H1 (cell line): ENCODE measurements around the gene ARID1B. TPM values are rescaled to one million over a fixed set of nuclear protein-coding genes. Genes with fewer than 3 reads are reported as not detected.

Experiments used
- CTCF ChIA-PET: fragments of 300-600 bp; sonication (Branson Sonifier 250); formaldehyde crosslinking; loops from one replicate; lab custom pipeline; 2021; ENCODE audit not compliant: partially characterized antibody; lab: Charles Lee
- POLR2A ChIA-PET: fragments of 300-600 bp; sonication (Branson Sonifier 250); formaldehyde crosslinking; loops from one replicate; lab custom pipeline; 2021; ENCODE audit warnings: inconsistent platforms; ENCODE audit not compliant: partially characterized antibody; lab: Charles Lee
- DNase-seq, 2 experiments: peaks; one replicate each; pipeline versions ENCODE4 v3.0.0 to v3.0.0-alpha.2; 2010 to 2022; ENCODE audit warnings: low spot score in 2 of 2, low read depth in 1 of 2, mixed read lengths in 1 of 2
- FAIRE-seq: peaks from 2 replicates; lab custom pipeline; 2011; peaks lifted over from hg19 to GRCh38; lab: Jason Lieb, UNC
- H2AFZ ChIP-seq: 2 replicates; pipeline ENCODE4 v1.8.1; 2012; ENCODE audit warnings: low read length, inconsistent platforms
- H2AK5ac ChIP-seq: 2 replicates; pipeline ENCODE4 v1.6.1; 2013; ENCODE audit warnings: low read depth, low read length
- H2BK120ac ChIP-seq: replicated peaks from 2 replicates; pipeline ENCODE3; 2013; ENCODE audit warnings: low read depth, low read length, inconsistent platforms
- H2BK12ac ChIP-seq: 2 replicates; pipeline ENCODE4 v1.6.1; 2013; ENCODE audit warnings: low read depth, low read length
- H2BK15ac ChIP-seq: 2 replicates; pipeline ENCODE4 v1.6.1; 2013; ENCODE audit warnings: low read length
- H2BK20ac ChIP-seq: 2 replicates; pipeline ENCODE4 v1.6.1; 2013; ENCODE audit warnings: low read length
- H2BK5ac ChIP-seq: 2 replicates; pipeline ENCODE4 v1.6.1; 2013; ENCODE audit warnings: low read depth, low read length
- H3K14ac ChIP-seq: 2 replicates; pipeline ENCODE4 v1.6.1; 2013; ENCODE audit warnings: inconsistent platforms; ENCODE audit not compliant: insufficient read length
- H3K18ac ChIP-seq: 2 replicates; pipeline ENCODE4 v1.6.1; 2013; ENCODE audit warnings: low read length; ENCODE audit errors: extremely low read depth
- H3K23ac ChIP-seq: 2 replicates; pipeline ENCODE4 v1.6.1; 2013; ENCODE audit warnings: inconsistent platforms; ENCODE audit not compliant: insufficient read length
- H3K23me2 ChIP-seq: 2 replicates; pipeline ENCODE4 v1.6.1; 2013; ENCODE audit warnings: low read depth, low read length
- H3K27ac ChIP-seq: 2 replicates; pipeline ENCODE4 v1.6.1; 2011; ENCODE audit warnings: low read depth, low read length, inconsistent platforms
- H3K27me3 ChIP-seq, 4 experiments: replicated peaks in 1 of 4; 1 replicate in 1 of 4; 2 replicates in 3 of 4; pipeline versions ENCODE4 v1.6.1 to v1.8.1; 2011 to 2013; ENCODE audit warnings: low read length in 3 of 4, mild to moderate bottlenecking in 3 of 4, inconsistent platforms in 2 of 4, mixed read lengths in 2 of 4, moderate library complexity in 1 of 4; ENCODE audit not compliant: control insufficient read depth in 3 of 4, insufficient read depth in 3 of 4; ENCODE audit errors: extremely low read depth in 1 of 4
- H3K36me3 ChIP-seq, 4 experiments: 2 replicates each; pipeline versions ENCODE4 v1.6.1 to v1.8.1; 2011 to 2013; ENCODE audit warnings: mild to moderate bottlenecking in 4 of 4, low read length in 3 of 4, moderate library complexity in 2 of 4, control low read depth in 1 of 4, inconsistent platforms in 1 of 4; ENCODE audit not compliant: insufficient read depth in 4 of 4, control insufficient read depth in 2 of 4
- H3K4ac ChIP-seq: replicated peaks from 2 replicates; pipeline ENCODE3; 2013; ENCODE audit warnings: low read length, low read depth, mixed read lengths, inconsistent platforms; ENCODE audit not compliant: insufficient read length
- H3K4me1 ChIP-seq, 4 experiments: replicated peaks in 1 of 4; 1 replicate in 1 of 4; 2 replicates in 3 of 4; pipeline versions ENCODE4 v1.6.1 to v1.8.1; 2011 to 2013; ENCODE audit warnings: low read length in 3 of 4, inconsistent platforms in 2 of 4, mixed read lengths in 1 of 4; ENCODE audit not compliant: insufficient read depth in 4 of 4, control insufficient read depth in 3 of 4
- H3K4me2 ChIP-seq, 2 experiments: 2 replicates each; pipeline versions ENCODE4 v1.6.1 to v1.8.1; 2011 to 2013; ENCODE audit warnings: low read depth in 2 of 2, low read length in 2 of 2, control low read depth in 1 of 2, inconsistent platforms in 1 of 2, mild to moderate bottlenecking in 1 of 2; ENCODE audit not compliant: insufficient read depth in 1 of 2
- H3K4me3 ChIP-seq, 4 experiments: fragments of 200-600, 300-600 bp in 1 of 4; sonication (generic), shearing (Covaris generic), sonication (Bioruptor Twin) in 1 of 4; 2 replicates each; pipeline versions ENCODE4 v1.5.1 to v1.8.1; 2011 to 2016; ENCODE audit warnings: low read length in 4 of 4, low read depth in 3 of 4, control low read depth in 2 of 4, inconsistent platforms in 2 of 4, mild to moderate bottlenecking in 2 of 4, mixed read lengths in 1 of 4, moderate library complexity in 1 of 4; ENCODE audit not compliant: insufficient read depth in 2 of 4; ENCODE audit errors: extremely low read depth in 1 of 4
- H3K56ac ChIP-seq: replicated peaks from 2 replicates; pipeline ENCODE3; 2013; ENCODE audit warnings: low read depth, mild to moderate bottlenecking, mixed read lengths, low read length, inconsistent platforms; ENCODE audit not compliant: insufficient read length
- H3K79me1 ChIP-seq: 2 replicates; pipeline ENCODE4 v1.6.1; 2013; ENCODE audit warnings: low read depth, low read length, control low read depth
- H3K79me2 ChIP-seq, 2 experiments: 2 replicates each; pipeline versions ENCODE4 v1.6.1 to v1.8.1; 2012 to 2013; ENCODE audit warnings: low read length in 2 of 2, mild to moderate bottlenecking in 2 of 2, inconsistent platforms in 1 of 2; ENCODE audit not compliant: insufficient read depth in 2 of 2, control insufficient read depth in 1 of 2
- H3K9ac ChIP-seq, 4 experiments: replicated peaks in 1 of 4; 1 replicate in 1 of 4; 2 replicates in 3 of 4; pipeline versions ENCODE4 v1.6.1 to v1.8.1; 2011 to 2013; ENCODE audit warnings: low read depth in 3 of 4, low read length in 3 of 4, control low read depth in 2 of 4, mild to moderate bottlenecking in 2 of 4, moderate library complexity in 2 of 4, inconsistent platforms in 1 of 4; ENCODE audit errors: extremely low read depth in 1 of 4
- H3K9me3 ChIP-seq, 2 experiments: 2 replicates each; pipeline versions ENCODE4 v1.6.1 to v1.8.1; 2012 to 2013; ENCODE audit warnings: mild to moderate bottlenecking in 2 of 2, moderate library complexity in 2 of 2, control low read depth in 1 of 2, inconsistent platforms in 1 of 2, low read depth in 1 of 2, low read length in 1 of 2, mixed read lengths in 1 of 2; ENCODE audit not compliant: insufficient read depth in 2 of 2
- H4K20me1 ChIP-seq, 2 experiments: replicated peaks in 1 of 2; 2 replicates each; pipeline versions ENCODE3 to v1.8.1; 2011 to 2013; ENCODE audit warnings: inconsistent platforms in 2 of 2, low read length in 2 of 2, mild to moderate bottlenecking in 1 of 2; ENCODE audit not compliant: insufficient read depth in 2 of 2, control insufficient read depth in 1 of 2
- H4K5ac ChIP-seq: 2 replicates; pipeline ENCODE4 v1.6.1; 2013; ENCODE audit warnings: low read length, low read depth, mixed read lengths, inconsistent platforms; ENCODE audit not compliant: insufficient read length
- H4K8ac ChIP-seq: 2 replicates; pipeline ENCODE4 v1.8.0; 2013; ENCODE audit warnings: mild to moderate bottlenecking, moderate library complexity, low read length, inconsistent platforms; ENCODE audit not compliant: insufficient read depth; ENCODE audit errors: extremely low read depth
- H4K91ac ChIP-seq: replicated peaks from 2 replicates; pipeline ENCODE3; 2013; ENCODE audit warnings: low read length, mixed read lengths, inconsistent platforms; ENCODE audit not compliant: insufficient read length
- FOSL1 ChIP-seq: IDR thresholded peaks from 2 replicates; pipeline ENCODE4 v1.6.1; 2011; ENCODE audit warnings: mild to moderate bottlenecking, low read depth, low read length, moderate library complexity; ENCODE audit not compliant: insufficient read depth
- HDAC2 ChIP-seq, 2 experiments: fragments of 300-600 bp in 1 of 2; sonication (generic) in 1 of 2; IDR thresholded peaks; 2 replicates each; pipeline ENCODE4 v1.6.1; 2011 to 2012; ENCODE audit warnings: low read depth in 2 of 2, low read length in 2 of 2, mild to moderate bottlenecking in 2 of 2, moderate library complexity in 2 of 2, borderline replicate concordance in 1 of 2, inconsistent platforms in 1 of 2
- HDAC6 ChIP-seq: IDR thresholded peaks from one replicate; pipeline ENCODE4 v1.7.1; 2012; ENCODE audit warnings: low read depth, mild to moderate bottlenecking, inconsistent platforms, low read length, moderate library complexity
- JUND ChIP-seq: IDR thresholded peaks from 2 replicates; pipeline ENCODE4 v1.6.1; 2011; ENCODE audit warnings: mild to moderate bottlenecking, improper control_type of control experiment, low read length
- KDM4A ChIP-seq: IDR thresholded peaks from one replicate; pipeline ENCODE4 v1.7.1; 2012; ENCODE audit warnings: low read depth, mild to moderate bottlenecking, moderate library complexity, low read length, inconsistent platforms; ENCODE audit not compliant: severe bottlenecking
- KDM5A ChIP-seq: fragments of 200-600 bp; IDR thresholded peaks from 2 replicates; pipeline ENCODE4 v1.7.1; 2012; ENCODE audit warnings: mild to moderate bottlenecking, low read length, inconsistent platforms, mixed read lengths
- POLR2AphosphoS5 ChIP-seq: IDR thresholded peaks from 2 replicates; pipeline ENCODE4 v1.6.1; 2011; ENCODE audit warnings: low read depth, low read length
- SP1 ChIP-seq: IDR thresholded peaks from 2 replicates; pipeline ENCODE4 v1.6.1; 2011; ENCODE audit warnings: low read depth, low read length
- TAF1 ChIP-seq: IDR thresholded peaks from 2 replicates; pipeline ENCODE4 v1.6.1; 2011; ENCODE audit warnings: mild to moderate bottlenecking, low read depth, low read length
- TEAD4 ChIP-seq: IDR thresholded peaks from 2 replicates; pipeline ENCODE4 v1.6.1; 2012; ENCODE audit warnings: low read depth, low read length, inconsistent platforms, mixed read lengths
- ZNF274 ChIP-seq: IDR thresholded peaks from 2 replicates; pipeline ENCODE4 v1.7.0; 2012; ENCODE audit warnings: low read length, borderline replicate concordance; ENCODE audit errors: extremely low read depth
- WGBS, 2 experiments: shearing (Covaris generic) in 1 of 2; methylation state at CpG; one replicate each; pipeline versions ENCODE4 v1.1.6 to v1.1.7; 2013 to 2015; ENCODE audit warnings: low lambda C conversion rate in 2 of 2, mixed read lengths in 2 of 2, inconsistent platforms in 1 of 2, low coverage in 1 of 2, missing lambda C conversion rate in 1 of 2; ENCODE audit not compliant: insufficient replicate concordance in 2 of 2, insufficient coverage in 1 of 2, insufficient read length in 1 of 2; ENCODE audit errors: extremely low coverage in 1 of 2, missing lambda C conversion rate in 1 of 2; 5-methylcytosine and 5-hydroxymethylcytosine counted together
- polyA plus RNA-seq, 7 experiments: library from polyadenylated mRNA; depleted of rRNA in 3 of 7; stranded (reverse) in 5 of 7; unstranded in 2 of 7; fragments of >200 nt in 5 of 7; fragments of 200-250 nt in 2 of 7; gene quantifications; 1 replicate in 5 of 7; 2 replicates in 1 of 7; 4 replicates in 1 of 7; pipeline versions ENCODE4 v1.2.1 to v1.2.3, GENCODE V29; 2011 to 2013; ENCODE audit warnings: missing spikeins in 2 of 7, mixed read lengths in 2 of 7
- total RNA-seq: library from RNA; stranded (reverse); fragmentation: NEBNext Ultra II Directional; extraction: Animal tissue kit (Norgen Biotek cat#: 25700); gene quantifications from 2 replicates; pipeline ENCODE4 v1.2.1, GENCODE V29; 2021

Gene ARID1B
- total and polyA plus RNA-seq, 2 of the 8 experiments (the other 6 are each of a cell fraction or from before 2014, with no cell fraction given) = 24.3 to 70.3 TPM

DNA sequence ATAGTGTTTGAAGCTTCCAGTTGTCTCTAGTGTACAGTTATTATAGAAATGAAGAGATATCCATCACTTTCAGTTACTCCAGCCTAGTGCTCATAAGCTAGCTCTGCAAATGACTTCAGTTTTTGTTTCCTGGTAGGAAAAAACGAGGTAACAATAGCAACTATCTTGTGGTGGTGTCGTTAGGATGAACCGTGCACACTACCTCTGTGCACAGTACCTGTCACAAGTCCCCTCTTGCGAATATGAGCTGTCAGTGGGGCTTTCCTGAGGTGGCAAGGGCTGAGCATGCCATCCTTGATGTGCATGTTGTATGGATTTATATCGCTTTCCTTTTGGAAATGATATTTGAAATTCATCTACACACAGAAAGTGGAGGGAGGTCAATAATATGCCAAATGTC, 151.8 kb downstream of the ARID1B start:
- no peak overlapping the region for H3K27ac ChIP-seq
- no peak overlapping the region for H4K8ac ChIP-seq
- no peak overlapping the region for H4K5ac ChIP-seq
- CTCF ChIA-PET = interaction anchor here (2.1 kb wide), 1 partner anchor 13 kb away, joined by 5 read pairs; no protein-coding TSS in a partner anchor
- H3K23me2 ChIP-seq = no peaks in the 10 kb centered on the region
- no peak for TF ChIP-seq TEAD4
- no peak for TF ChIP-seq SP1
- no peak for TF ChIP-seq TAF1
- no peak for TF ChIP-seq HDAC6
- TF ChIP-seq FOSL1 = no peak
- no peak for TF ChIP-seq POLR2AphosphoS5
- no peak for TF ChIP-seq ZNF274
- no peak for TF ChIP-seq HDAC2 (IDR thresholded peaks at IDR 0.05; ENCODE audit: borderline replicate concordance in 1 of 2, low read depth in 2 of 2, low read length in 2 of 2)
- no peak for TF ChIP-seq KDM4A
- TF ChIP-seq KDM5A = no peak
- TF ChIP-seq JUND = no peak
- H3K14ac ChIP-seq = no peak overlapping the region
- H2BK20ac ChIP-seq = no peak overlapping the region
- H3K9me3 ChIP-seq = no peaks in the 10 kb centered on the region
- H3K23ac ChIP-seq = no peak overlapping the region
- H3K36me3 ChIP-seq = no peaks in the 10 kb centered on the region
- H2BK120ac ChIP-seq = no peak overlapping the region
- H3K4me1 ChIP-seq = peaks cover 6 to 18% (median 13%) of the 10 kb centered on the region in 4 experiments; a peak in 5 of 7 replicates
- peaks cover 3% of the 10 kb centered on the region; the same call in 1 of the 2 replicates for H3K79me1 ChIP-seq
- no peak overlapping the region for H2BK12ac ChIP-seq
- no peak overlapping the region for H2BK5ac ChIP-seq
- no peak overlapping the region for H3K9ac ChIP-seq
- no peaks in the 10 kb centered on the region for H3K27me3 ChIP-seq
- H3K79me2 ChIP-seq = peaks cover 0 to 89% of the 10 kb centered on the region in 2 experiments; a peak in 3 of 4 replicates
- no peak overlapping the region for H3K4me2 ChIP-seq
- H3K56ac ChIP-seq = no peak overlapping the region
- POLR2A ChIA-PET = no interaction called here
- H2AK5ac ChIP-seq = 0 out of 2 replicates have a peak overlapping the region, but pooled peaks have one; percentile 57
- H2AFZ ChIP-seq = no peak overlapping the region
- DNase-seq = no peak
- H2BK15ac ChIP-seq = no peak overlapping the region
- no peak for FAIRE-seq
- H4K91ac ChIP-seq = no peak overlapping the region
- H3K4me3 ChIP-seq = no peak overlapping the region
- H3K18ac ChIP-seq = no peak overlapping the region
- H4K20me1 ChIP-seq = peaks cover 5 to 8% of the 10 kb centered on the region in 2 experiments
- 86% methylated on average over 5 of the region's 5 CpGs; no CpG with 5 or more reads in 1 of the 2 experiments for WGBS, 2 experiments
- no peak overlapping the region for H3K4ac ChIP-seq
